HCT116 (cell line): ENCODE data around the gene HLA-B. TPM values are rescaled to one million over a fixed set of nuclear protein-coding genes. Genes with fewer than 3 reads are reported as not detected.

ENCODE experiments used
- ATAC-seq: fragments of 200-7000 bp; cut with Tn5 transposase; 2 replicates; pipeline ENCODE4 v1.9.1; 2020; ENCODE audit warnings: mild to moderate bottlenecking, moderate library complexity
- BruUV-seq: library from RNA; stranded (reverse); fragments of 400-500 nt; replicated peaks from 2 replicates; lab custom pipeline; 2021; lab: Mats Ljungman, UMichigan
- CTCF ChIA-PET: fragments of 300-600 bp; sonication (Branson Sonifier 250); formaldehyde crosslinking; loops from one replicate; lab custom pipeline; 2021; ENCODE audit warnings: antibody characterized with exemption; lab: Charles Lee
- POLR2A ChIA-PET: fragments of 300-600, 350-600 bp; sonication (Branson Sonifier 250); formaldehyde crosslinking; loops from one replicate; lab custom pipeline; 2021; ENCODE audit warnings: antibody characterized with exemption; lab: Charles Lee
- RAD21 ChIA-PET, 2 experiments: fragments of 300-600 bp; sonication (Branson Sonifier 250); formaldehyde crosslinking; loops; one replicate each; lab custom pipeline; 2023; ENCODE audit warnings: low total read pairs in 2 of 2; ENCODE audit not compliant: uncharacterized antibody in 2 of 2, unreplicated experiment in 2 of 2, low non-redundant PET in 1 of 2; lab: Charles Lee
- DNase-seq: peaks from one replicate; pipeline ENCODE4 v3.0.0-alpha.2; 2010; ENCODE audit warnings: low read depth, low spot score
- H2AFZ ChIP-seq: fragments of 200-600 bp; shearing (Covaris generic), sonication (generic); 2 replicates; pipeline ENCODE4 v1.6.1; 2017; ENCODE audit warnings: low read depth, mixed run types, mixed read lengths, antibody characterized with exemption, low read length; ENCODE audit not compliant: poor library complexity, severe bottlenecking
- H3K27ac ChIP-seq: 2 replicates; pipeline ENCODE4 v1.5.1; 2012; ENCODE audit warnings: low read depth, low read length
- H3K27me3 ChIP-seq: fragments of 200-600 bp; sonication (generic); 2 replicates; pipeline ENCODE4 v1.6.1; 2016; ENCODE audit warnings: mixed run types, low read length, mixed read lengths; ENCODE audit not compliant: insufficient read depth
- H3K36me3 ChIP-seq, 2 experiments: fragments of 200-500 bp in 1 of 2; fragments of 200-600 bp in 1 of 2; sonication (Bioruptor generic) in 1 of 2; sonication (generic) in 1 of 2; 2 replicates each; pipeline versions ENCODE4 v1.5.1 to v1.6.1; 2014 to 2016; ENCODE audit warnings: low read length in 2 of 2, inconsistent platforms in 1 of 2, mixed read lengths in 1 of 2, mixed run types in 1 of 2; ENCODE audit not compliant: insufficient read depth in 2 of 2, control insufficient read depth in 1 of 2
- H3K4me1 ChIP-seq, 2 experiments: fragments of 200-600 bp in 1 of 2; sonication (generic) in 1 of 2; 2 replicates each; pipeline versions ENCODE4 v1.5.1 to v1.6.1; 2012 to 2017; ENCODE audit warnings: low read length in 2 of 2, inconsistent platforms in 1 of 2, mild to moderate bottlenecking in 1 of 2, mixed read lengths in 1 of 2, mixed run types in 1 of 2, moderate library complexity in 1 of 2; ENCODE audit not compliant: insufficient read depth in 2 of 2, control insufficient read depth in 1 of 2
- H3K4me2 ChIP-seq: fragments of 200-600 bp; sonication (generic); 2 replicates; pipeline ENCODE4 v1.6.1; 2017; ENCODE audit warnings: mixed run types, low read length, mixed read lengths
- H3K4me3 ChIP-seq, 2 experiments: fragments of 200-600 bp in 1 of 2; sonication (generic) in 1 of 2; replicated peaks in 1 of 2; 2 replicates each; pipeline ENCODE4 v1.5.1; 2011 to 2016; ENCODE audit warnings: low read length in 2 of 2, control low read depth in 1 of 2, low read depth in 1 of 2, mild to moderate bottlenecking in 1 of 2, mixed read lengths in 1 of 2, mixed run types in 1 of 2
- H3K79me2 ChIP-seq: fragments of 200-600 bp; sonication (generic); 2 replicates; pipeline ENCODE4 v1.6.1; 2017; ENCODE audit warnings: mild to moderate bottlenecking, mixed run types, low read length, moderate library complexity, mixed read lengths; ENCODE audit not compliant: insufficient read depth
- H3K9ac ChIP-seq: fragments of 200-600 bp; sonication (generic); 2 replicates; pipeline ENCODE4 v1.6.1; 2016; ENCODE audit warnings: low read length, mixed read lengths
- H3K9me2 ChIP-seq: fragments of 200-600 bp; sonication (generic), shearing (Covaris generic); 2 replicates; pipeline ENCODE4 v1.6.1; 2017; ENCODE audit warnings: mixed run types, mild to moderate bottlenecking, moderate library complexity; ENCODE audit not compliant: insufficient read depth
- H3K9me3 ChIP-seq, 2 experiments: fragments of 200-500 bp in 1 of 2; fragments of 200-600 bp in 1 of 2; sonication (Bioruptor generic) in 1 of 2; sonication (generic) in 1 of 2; 2 replicates each; pipeline ENCODE4 v1.6.1; 2014 to 2017; ENCODE audit warnings: low read length in 2 of 2, mixed read lengths in 2 of 2, inconsistent platforms in 1 of 2, low read depth in 1 of 2, mild to moderate bottlenecking in 1 of 2, mixed run types in 1 of 2, moderate library complexity in 1 of 2; ENCODE audit not compliant: control insufficient read depth in 1 of 2, insufficient read depth in 1 of 2
- H4K20me1 ChIP-seq: fragments of 200-600 bp; sonication (generic), shearing (Covaris generic); 2 replicates; pipeline ENCODE4 v1.6.1; 2017; ENCODE audit warnings: mixed run types, mild to moderate bottlenecking, moderate library complexity; ENCODE audit not compliant: insufficient read depth
- CEBPB ChIP-seq: IDR thresholded peaks from 2 replicates; pipeline ENCODE4 v1.6.1; 2012; ENCODE audit warnings: low read depth
- EGR1 ChIP-seq: IDR thresholded peaks from 2 replicates; pipeline ENCODE4 v1.6.1; 2012; ENCODE audit warnings: low read depth
- ELF1 ChIP-seq: IDR thresholded peaks from 2 replicates; pipeline ENCODE4 v1.6.1; 2012; ENCODE audit warnings: low read depth, borderline replicate concordance
- EZH2 ChIP-seq: fragments of 200-600 bp; sonication (generic); IDR thresholded peaks from 2 replicates; pipeline ENCODE4 v1.6.1; 2017; ENCODE audit warnings: antibody characterized with exemption, mixed run types
- FOSL1 ChIP-seq: IDR thresholded peaks from 2 replicates; pipeline ENCODE4 v1.6.1; 2012; ENCODE audit warnings: low read depth
- JUND ChIP-seq: IDR thresholded peaks from 2 replicates; pipeline ENCODE4 v1.6.1; 2012
- POLR2AphosphoS5 ChIP-seq: IDR thresholded peaks from 2 replicates; pipeline ENCODE4 v1.6.1; 2011; ENCODE audit warnings: mild to moderate bottlenecking, low read depth, low read length, moderate library complexity
- RAD21 ChIP-seq: IDR thresholded peaks from 2 replicates; pipeline ENCODE4 v1.6.1; 2012; ENCODE audit warnings: low read depth, mild to moderate bottlenecking
- SIN3A ChIP-seq: IDR thresholded peaks from 2 replicates; pipeline ENCODE4 v1.6.1; 2012; ENCODE audit warnings: low read depth
- SP1 ChIP-seq: IDR thresholded peaks from 2 replicates; pipeline ENCODE4 v1.6.1; 2012; ENCODE audit warnings: low read depth
- SRF ChIP-seq: IDR thresholded peaks from 2 replicates; pipeline ENCODE4 v1.6.1; 2012; ENCODE audit warnings: low read depth
- TCF7L2 ChIP-seq: IDR thresholded peaks from 2 replicates; pipeline ENCODE4 v1.7.0; 2011; ENCODE audit warnings: borderline replicate concordance, inconsistent platforms; ENCODE audit not compliant: insufficient read depth, insufficient read length; ENCODE audit errors: extremely low read depth
- ZFX ChIP-seq: fragments of 450-650 bp; IDR thresholded peaks from 2 replicates; pipeline ENCODE4 v1.6.1; 2017
- ZNF274 ChIP-seq: fragments of 200-500 bp; sonication (Bioruptor generic); IDR thresholded peaks from 2 replicates; pipeline ENCODE4 v1.6.1; 2014; ENCODE audit warnings: mild to moderate bottlenecking, low read depth, low read length, inconsistent platforms
- intact Hi-C: fragments of 100-400 bp; cut with micrococcal nuclease; formaldehyde crosslinking; loops from 2 replicates; pipeline ENCODE4 v1.10.0; 2022
- total RNA-seq: library from RNA; stranded (reverse); gene quantifications from one replicate; pipeline ENCODE4 v1.2.1, GENCODE V29; 2021; ENCODE audit not compliant: unreplicated experiment
- TF ChIP-seq, protein P1 (sequence below): IDR thresholded peaks from 2 replicates; pipeline ENCODE4 v1.6.1; 2012
- TF ChIP-seq, protein P2 (sequence below): IDR thresholded peaks from 2 replicates; pipeline ENCODE4 v1.6.1; 2012
- TF ChIP-seq, protein P3 (sequence below): IDR thresholded peaks from 2 replicates; pipeline ENCODE4 v1.6.1; 2012; ENCODE audit warnings: low read depth

The HLA-B gene
- total RNA-seq, 1 experiment from 2014 or later = 381 TPM

- DNase-seq (no peak), ATAC-seq (no peak)
- Histone ChIP-seq H3K4me2 (no peak overlapping the region), H3K4me3 (no peak overlapping the region), H3K79me2 (no peaks in the 10 kb centered on the region), H3K9me3 (no peaks in the 10 kb centered on the region), H3K36me3 (no peaks in the 10 kb centered on the region), H4K20me1 (no peaks in the 10 kb centered on the region), H2AFZ (no peak overlapping the region), H3K4me1 (no peaks in the 10 kb centered on the region), H3K9me2 (no peaks in the 10 kb centered on the region), H3K27ac (no peak overlapping the region), H3K27me3 (peaks cover 3% of the 10 kb centered on the region; the same call in 1 of the 2 replicates), H3K9ac (no peak overlapping the region)
- CTCF ChIA-PET = interaction anchor here (1.0 kb wide), 1 partner anchor 12 kb away, joined by 4 read pairs; no protein-coding TSS in a partner anchor
- POLR2A ChIA-PET = no interaction called here
- RAD21 ChIA-PET = no interaction called here
- TF ChIP-seq, protein P1, sequence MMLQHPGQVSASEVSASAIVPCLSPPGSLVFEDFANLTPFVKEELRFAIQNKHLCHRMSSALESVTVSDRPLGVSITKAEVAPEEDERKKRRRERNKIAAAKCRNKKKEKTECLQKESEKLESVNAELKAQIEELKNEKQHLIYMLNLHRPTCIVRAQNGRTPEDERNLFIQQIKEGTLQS = no peak
- no peak for TF ChIP-seq ZNF274
- no peak for TF ChIP-seq SP1
- no peak for TF ChIP-seq CEBPB
- TF ChIP-seq ELF1 = no peak
- TF ChIP-seq SIN3A = no peak
- no peak for TF ChIP-seq POLR2AphosphoS5
- no peak for TF ChIP-seq TCF7L2
- no peak for TF ChIP-seq SRF
- TF ChIP-seq, protein P2, sequence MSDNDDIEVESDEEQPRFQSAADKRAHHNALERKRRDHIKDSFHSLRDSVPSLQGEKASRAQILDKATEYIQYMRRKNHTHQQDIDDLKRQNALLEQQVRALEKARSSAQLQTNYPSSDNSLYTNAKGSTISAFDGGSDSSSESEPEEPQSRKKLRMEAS = no peak
- no peak for TF ChIP-seq ZFX
- TF ChIP-seq, protein P3, sequence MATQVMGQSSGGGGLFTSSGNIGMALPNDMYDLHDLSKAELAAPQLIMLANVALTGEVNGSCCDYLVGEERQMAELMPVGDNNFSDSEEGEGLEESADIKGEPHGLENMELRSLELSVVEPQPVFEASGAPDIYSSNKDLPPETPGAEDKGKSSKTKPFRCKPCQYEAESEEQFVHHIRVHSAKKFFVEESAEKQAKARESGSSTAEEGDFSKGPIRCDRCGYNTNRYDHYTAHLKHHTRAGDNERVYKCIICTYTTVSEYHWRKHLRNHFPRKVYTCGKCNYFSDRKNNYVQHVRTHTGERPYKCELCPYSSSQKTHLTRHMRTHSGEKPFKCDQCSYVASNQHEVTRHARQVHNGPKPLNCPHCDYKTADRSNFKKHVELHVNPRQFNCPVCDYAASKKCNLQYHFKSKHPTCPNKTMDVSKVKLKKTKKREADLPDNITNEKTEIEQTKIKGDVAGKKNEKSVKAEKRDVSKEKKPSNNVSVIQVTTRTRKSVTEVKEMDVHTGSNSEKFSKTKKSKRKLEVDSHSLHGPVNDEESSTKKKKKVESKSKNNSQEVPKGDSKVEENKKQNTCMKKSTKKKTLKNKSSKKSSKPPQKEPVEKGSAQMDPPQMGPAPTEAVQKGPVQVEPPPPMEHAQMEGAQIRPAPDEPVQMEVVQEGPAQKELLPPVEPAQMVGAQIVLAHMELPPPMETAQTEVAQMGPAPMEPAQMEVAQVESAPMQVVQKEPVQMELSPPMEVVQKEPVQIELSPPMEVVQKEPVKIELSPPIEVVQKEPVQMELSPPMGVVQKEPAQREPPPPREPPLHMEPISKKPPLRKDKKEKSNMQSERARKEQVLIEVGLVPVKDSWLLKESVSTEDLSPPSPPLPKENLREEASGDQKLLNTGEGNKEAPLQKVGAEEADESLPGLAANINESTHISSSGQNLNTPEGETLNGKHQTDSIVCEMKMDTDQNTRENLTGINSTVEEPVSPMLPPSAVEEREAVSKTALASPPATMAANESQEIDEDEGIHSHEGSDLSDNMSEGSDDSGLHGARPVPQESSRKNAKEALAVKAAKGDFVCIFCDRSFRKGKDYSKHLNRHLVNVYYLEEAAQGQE = no peak
- TF ChIP-seq EZH2 = no peak
- no peak for TF ChIP-seq FOSL1
- no peak for TF ChIP-seq JUND
- no peak for TF ChIP-seq RAD21
- TF ChIP-seq EGR1 = no peak
- BruUV-seq = no TSS peak
- intact Hi-C loops = no loop called here
These were observed 21.7 kb upstream of the HLA-B start for GRCh38 chr6:31378721-31379103.
